KMS-11 (cell line): Measurements from ENCODE around the gene RCL1.
"Not testable (repeated sequence)": the region's sequence is repeated elsewhere in the genome, so short reads cannot be mapped to it uniquely, and the experiment has no call there.

Experiments used
- H2AFZ ChIP-seq: fragments of 200-600 bp; sonication (generic); 2 replicates; pipeline ENCODE4 v1.6.1; 2016; ENCODE audit warnings: antibody characterized with exemption, mixed run types, low read depth
- H3K27ac ChIP-seq: fragments of 200-600 bp; sonication (generic); 2 replicates; pipeline ENCODE4 v1.6.1; 2016; ENCODE audit warnings: mild to moderate bottlenecking, mixed run types
- H3K27me3 ChIP-seq: fragments of 200-600 bp; sonication (generic); 2 replicates; pipeline ENCODE4 v1.6.1; 2017; ENCODE audit warnings: mild to moderate bottlenecking, low read depth, mixed run types, moderate library complexity; ENCODE audit not compliant: insufficient read depth
- H3K36me3 ChIP-seq: fragments of 200-600 bp; sonication (generic); 2 replicates; pipeline ENCODE4 v1.6.1; 2017; ENCODE audit warnings: mild to moderate bottlenecking, mixed run types; ENCODE audit not compliant: insufficient read depth
- H3K4me1 ChIP-seq: fragments of 200-600 bp; sonication (generic); 2 replicates; pipeline ENCODE4 v1.6.1; 2016; ENCODE audit warnings: mild to moderate bottlenecking, low read depth, mixed run types; ENCODE audit not compliant: poor library complexity, severe bottlenecking
- H3K4me2 ChIP-seq: fragments of 200-600 bp; sonication (generic); 2 replicates; pipeline ENCODE4 v1.7.0; 2016; ENCODE audit warnings: mild to moderate bottlenecking, mixed run types
- H3K4me3 ChIP-seq: fragments of 200-600 bp; sonication (generic); IDR thresholded peaks from 2 replicates; pipeline ENCODE4 v1.6.1; 2017; ENCODE audit warnings: low read depth, low read length, mixed read lengths; ENCODE audit not compliant: insufficient read depth
- H3K79me2 ChIP-seq: fragments of 200-600 bp; sonication (generic); 2 replicates; pipeline ENCODE4 v1.6.1; 2016; ENCODE audit warnings: low read depth, mixed run types; ENCODE audit not compliant: insufficient read depth
- H3K9ac ChIP-seq: fragments of 200-600 bp; sonication (generic); 2 replicates; pipeline ENCODE4 v1.6.1; 2016; ENCODE audit warnings: mild to moderate bottlenecking, mixed run types
- H4K20me1 ChIP-seq: fragments of 200-600 bp; sonication (generic); 2 replicates; pipeline ENCODE4 v1.6.1; 2016; ENCODE audit warnings: mild to moderate bottlenecking, mixed run types; ENCODE audit not compliant: insufficient read depth
- CTCF ChIP-seq: fragments of 200-600 bp; sonication (generic); conservative IDR thresholded peaks from 2 replicates; pipeline ENCODE4 v1.6.1; 2017; ENCODE audit warnings: low read depth, mild to moderate bottlenecking, antibody characterized with exemption, low read length, moderate library complexity, mixed read lengths

The RCL1 gene

GRCh38 chr9:4788703-4789102 lies 4.0 kb upstream of the RCL1 start:
- Histone ChIP-seq H3K36me3 (no peaks in the 10 kb centered on the region), H4K20me1 (no peaks in the 10 kb centered on the region), H2AFZ (no peak overlapping the region), H3K4me3 (no peak overlapping the region), H3K79me2 (peaks cover 8% of the 10 kb centered on the region), H3K4me1 (no peaks in the 10 kb centered on the region), H3K27me3 (no peaks in the 10 kb centered on the region), H3K4me2 (no peak overlapping the region), H3K9ac (no peak overlapping the region), H3K27ac (no peak overlapping the region)
- no peak for TF ChIP-seq CTCF

- Histone ChIP-seq H3K27ac (peak overlapping the region; percentile 25; the same call in 1 of the 2 replicates), H3K4me2 (peak overlapping the region; percentile 52), H3K36me3 (no peaks in the 10 kb centered on the region), H2AFZ (peak overlapping the region; percentile 64), H3K79me2 (peaks cover 42% of the 10 kb centered on the region), H3K27me3 (no peaks in the 10 kb centered on the region), H3K9ac (peak overlapping the region; percentile 17; the same call in 1 of the 2 replicates), H4K20me1 (peaks cover 6% of the 10 kb centered on the region), H3K4me1 (peaks cover 25% of the 10 kb centered on the region), H3K4me3 (no peak overlapping the region)
- no peak for TF ChIP-seq CTCF
Observed at GRCh38 chr9:4792054-4792571, 631 bp upstream of the RCL1 start.

- H3K4me2 ChIP-seq = peak overlapping the region; percentile 87
- peak overlapping the region; percentile 92 for H3K9ac ChIP-seq
- peak overlapping the region; percentile 79 for H3K27ac ChIP-seq
- no peaks in the 10 kb centered on the region for H3K27me3 ChIP-seq
- H4K20me1 ChIP-seq = peaks cover 15% of the 10 kb centered on the region
- TF ChIP-seq CTCF = no peak
- H2AFZ ChIP-seq = peak overlapping the region; percentile 74; the same call in 1 of the 2 replicates
- H3K4me1 ChIP-seq = peaks cover 40% of the 10 kb centered on the region
- no peaks in the 10 kb centered on the region for H3K36me3 ChIP-seq
- H3K79me2 ChIP-seq = peaks cover 58% of the 10 kb centered on the region
- peak overlapping the region; percentile 12 for H3K4me3 ChIP-seq
Observed at GRCh38 chr9:4793459-4794395, 983 bp downstream of the RCL1 start.

GRCh38 chr9:4794691-4795090 lies 1.9 kb downstream of the RCL1 start:
- Histone ChIP-seq H3K79me2 (peaks cover 66% of the 10 kb centered on the region), H3K27ac (no peak overlapping the region), H3K36me3 (no peaks in the 10 kb centered on the region), H3K27me3 (no peaks in the 10 kb centered on the region), H3K4me2 (peak overlapping the region; percentile 87), H3K4me1 (peaks cover 40% of the 10 kb centered on the region), H3K4me3 (no peak overlapping the region), H3K9ac (no peak overlapping the region), H2AFZ (no peak overlapping the region), H4K20me1 (peaks cover 16% of the 10 kb centered on the region)
- TF ChIP-seq CTCF = no peak

GRCh38 chr9:4795108-4795507 lies 2.4 kb downstream of the RCL1 start:
- H2AFZ ChIP-seq, H3K27ac ChIP-seq, H3K27me3 ChIP-seq, H3K36me3 ChIP-seq, H3K4me3 ChIP-seq, H3K9ac ChIP-seq: not testable (repeated sequence)
- Histone ChIP-seq H3K4me2 (peak overlapping the region; percentile 87; the same call in 1 of the 2 replicates), H3K4me1 (peaks cover 40% of the 10 kb centered on the region), H4K20me1 (peaks cover 20% of the 10 kb centered on the region), H3K79me2 (peaks cover 70% of the 10 kb centered on the region)
